NB4 (cell line): ENCODE results near the gene TRMT61B.

Source experiments
- TF ChIP-seq, protein P1 (sequence below): IDR thresholded peaks from one replicate; pipeline ENCODE4 v1.5.1; 2012; ENCODE audit warnings: low read depth, low read length
- TF ChIP-seq, protein P2 (sequence below): IDR thresholded peaks from 2 replicates; pipeline ENCODE4 v1.6.1; 2011; ENCODE audit warnings: low read depth, low read length

DNA sequence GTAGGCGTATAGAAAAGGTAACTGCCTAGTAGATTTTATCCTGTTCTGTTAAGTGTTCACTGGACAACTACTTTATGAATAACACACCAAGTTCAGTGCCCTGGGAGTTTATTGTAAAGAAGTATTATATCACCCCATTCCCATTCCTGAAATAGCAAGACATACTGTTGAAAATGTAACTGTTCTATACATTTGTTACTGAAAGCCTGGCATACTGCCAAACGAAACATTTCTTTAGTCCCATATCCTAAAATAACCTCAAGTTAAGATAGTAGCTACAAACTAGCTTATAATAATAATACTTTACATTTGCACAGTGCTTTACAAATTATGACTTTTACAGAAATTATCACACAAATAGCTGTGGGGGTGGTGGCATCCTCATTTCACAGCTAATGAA, 34.3 kb downstream of the TRMT61B start:
- TF ChIP-seq, protein P1, sequence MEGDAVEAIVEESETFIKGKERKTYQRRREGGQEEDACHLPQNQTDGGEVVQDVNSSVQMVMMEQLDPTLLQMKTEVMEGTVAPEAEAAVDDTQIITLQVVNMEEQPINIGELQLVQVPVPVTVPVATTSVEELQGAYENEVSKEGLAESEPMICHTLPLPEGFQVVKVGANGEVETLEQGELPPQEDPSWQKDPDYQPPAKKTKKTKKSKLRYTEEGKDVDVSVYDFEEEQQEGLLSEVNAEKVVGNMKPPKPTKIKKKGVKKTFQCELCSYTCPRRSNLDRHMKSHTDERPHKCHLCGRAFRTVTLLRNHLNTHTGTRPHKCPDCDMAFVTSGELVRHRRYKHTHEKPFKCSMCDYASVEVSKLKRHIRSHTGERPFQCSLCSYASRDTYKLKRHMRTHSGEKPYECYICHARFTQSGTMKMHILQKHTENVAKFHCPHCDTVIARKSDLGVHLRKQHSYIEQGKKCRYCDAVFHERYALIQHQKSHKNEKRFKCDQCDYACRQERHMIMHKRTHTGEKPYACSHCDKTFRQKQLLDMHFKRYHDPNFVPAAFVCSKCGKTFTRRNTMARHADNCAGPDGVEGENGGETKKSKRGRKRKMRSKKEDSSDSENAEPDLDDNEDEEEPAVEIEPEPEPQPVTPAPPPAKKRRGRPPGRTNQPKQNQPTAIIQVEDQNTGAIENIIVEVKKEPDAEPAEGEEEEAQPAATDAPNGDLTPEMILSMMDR = no peak
- TF ChIP-seq, protein P2, sequence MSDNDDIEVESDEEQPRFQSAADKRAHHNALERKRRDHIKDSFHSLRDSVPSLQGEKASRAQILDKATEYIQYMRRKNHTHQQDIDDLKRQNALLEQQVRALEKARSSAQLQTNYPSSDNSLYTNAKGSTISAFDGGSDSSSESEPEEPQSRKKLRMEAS = no peak
